Esophagus squamous epithelium (tissue), 5 donors: ENCODE results near the gene RPTOR. TPM values are rescaled to one million over a fixed set of nuclear protein-coding genes. Genes with fewer than 3 reads are reported as not detected.

Source experiments
- DNase-seq: peaks from one replicate; lab custom pipeline; 2025; lab: John Stamatoyannopoulos, UW
- H3K27ac ChIP-seq, 4 donors: fragments of 200-600 bp; sonication (generic); one replicate each; pipeline ENCODE4 v1.5.1; 2016 to 2019; ENCODE audit warnings: mild to moderate bottlenecking in 1 of 4
- H3K27me3 ChIP-seq, 4 donors: fragments of 200-600 bp; sonication (generic); 1 replicate in 3 of 4; 2 replicates in 1 of 4; pipeline versions ENCODE4 v1.5.1 to v1.6.0; 2017 to 2021; ENCODE audit warnings: antibody characterized with exemption in 1 of 4
- H3K36me3 ChIP-seq, 3 donors: fragments of 200-600 bp; sonication (generic); one replicate each; pipeline ENCODE4 v1.5.1; 2016 to 2019
- H3K4me1 ChIP-seq, 3 donors: fragments of 200-600 bp; sonication (generic); one replicate each; pipeline ENCODE4 v1.5.1; 2017 to 2019
- H3K4me3 ChIP-seq, 4 donors: fragments of 200-600 bp; sonication (generic); 1 replicate in 3 of 4; 2 replicates in 1 of 4; pipeline ENCODE4 v1.5.1; 2016 to 2019; ENCODE audit warnings: mild to moderate bottlenecking in 2 of 4, moderate library complexity in 1 of 4
- H3K9me3 ChIP-seq, 3 donors: fragments of 200-600 bp; sonication (generic); one replicate each; pipeline ENCODE4 v1.5.1; 2016 to 2019
- POLR2A ChIP-seq, 4 donors: fragments of 450-650 bp; IDR thresholded peaks; one replicate each; pipeline ENCODE4 v1.6.1; 2017; ENCODE audit warnings: antibody characterized with exemption in 4 of 4, mild to moderate bottlenecking in 4 of 4, moderate library complexity in 3 of 4
- WGBS, 2 donors: methylation state at CpG; one replicate each; pipeline ENCODE4 v1.1.5; 2018; 5-methylcytosine and 5-hydroxymethylcytosine counted together
- intact Hi-C: fragments of 100-400 bp; cut with DNase I; formaldehyde crosslinking; loops from one replicate; pipeline ENCODE4 v1.15.0; 2022
- total RNA-seq, 4 donors: library from RNA; depleted of rRNA; stranded (reverse); fragments of >200 nt; gene quantifications; one replicate each; pipeline ENCODE4 v1.1.0, GENCODE V29; 2016
- TF ChIP-seq, protein P1 (sequence below), 6 experiments: fragments of 450-650 bp in 4 of 6; fragments of 200-600 bp in 2 of 6; sonication (generic) in 2 of 6; IDR thresholded peaks; one replicate each; pipeline ENCODE4 v1.5.1; 2016 to 2019; ENCODE audit warnings: antibody characterized with exemption in 6 of 6, mild to moderate bottlenecking in 4 of 6, moderate library complexity in 4 of 6
- donor health status: DM: yes; HTN: yes; CAD: no.

RPTOR gene
- total RNA-seq, 4 donors from 2014 or later, result 11.7 to 27.8 (median 22.8) TPM

- intact Hi-C loops, result no loop called here
- no peak for DNase-seq
- TF ChIP-seq, protein P1, sequence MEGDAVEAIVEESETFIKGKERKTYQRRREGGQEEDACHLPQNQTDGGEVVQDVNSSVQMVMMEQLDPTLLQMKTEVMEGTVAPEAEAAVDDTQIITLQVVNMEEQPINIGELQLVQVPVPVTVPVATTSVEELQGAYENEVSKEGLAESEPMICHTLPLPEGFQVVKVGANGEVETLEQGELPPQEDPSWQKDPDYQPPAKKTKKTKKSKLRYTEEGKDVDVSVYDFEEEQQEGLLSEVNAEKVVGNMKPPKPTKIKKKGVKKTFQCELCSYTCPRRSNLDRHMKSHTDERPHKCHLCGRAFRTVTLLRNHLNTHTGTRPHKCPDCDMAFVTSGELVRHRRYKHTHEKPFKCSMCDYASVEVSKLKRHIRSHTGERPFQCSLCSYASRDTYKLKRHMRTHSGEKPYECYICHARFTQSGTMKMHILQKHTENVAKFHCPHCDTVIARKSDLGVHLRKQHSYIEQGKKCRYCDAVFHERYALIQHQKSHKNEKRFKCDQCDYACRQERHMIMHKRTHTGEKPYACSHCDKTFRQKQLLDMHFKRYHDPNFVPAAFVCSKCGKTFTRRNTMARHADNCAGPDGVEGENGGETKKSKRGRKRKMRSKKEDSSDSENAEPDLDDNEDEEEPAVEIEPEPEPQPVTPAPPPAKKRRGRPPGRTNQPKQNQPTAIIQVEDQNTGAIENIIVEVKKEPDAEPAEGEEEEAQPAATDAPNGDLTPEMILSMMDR (IDR thresholded peaks at IDR 0.05), result no peak
- TF ChIP-seq POLR2A (IDR thresholded peaks at IDR 0.05), result no peak
- no peaks in the 10 kb centered on the region for H3K27me3 ChIP-seq
- no peak overlapping the region for H3K4me3 ChIP-seq
- H3K9me3 ChIP-seq, result no peaks in the 10 kb centered on the region
- H3K36me3 ChIP-seq, result peaks cover 0 to 16% (median 0%) of the 10 kb centered on the region in 3 donors
- H3K4me1 ChIP-seq, result no peaks in the 10 kb centered on the region
- no peak overlapping the region for H3K27ac ChIP-seq
- WGBS, 2 donors, result 68 to 74% methylated on average over 10 of the region's 10 CpGs
These were observed 273.2 kb downstream of the RPTOR start for GRCh38 chr17:80817861-80818260.

- TF ChIP-seq, protein P1 (IDR thresholded peaks at IDR 0.05), result no peak
- no peak for TF ChIP-seq POLR2A (IDR thresholded peaks at IDR 0.05)
- intact Hi-C loops, result no loop called here
- H3K36me3 ChIP-seq, result peaks cover 0 to 26% (median 4%) of the 10 kb centered on the region in 3 donors
- no peak for DNase-seq
- no peaks in the 10 kb centered on the region for H3K27me3 ChIP-seq
- WGBS, 2 donors, result 68 to 88% methylated on average over 3 to 6 of the region's 9 CpGs
- no peaks in the 10 kb centered on the region for H3K4me1 ChIP-seq
- no peaks in the 10 kb centered on the region for H3K9me3 ChIP-seq
- no peak overlapping the region for H3K27ac ChIP-seq
- H3K4me3 ChIP-seq, result no peak overlapping the region
These were observed 274.2 kb downstream of the RPTOR start for GRCh38 chr17:80818871-80819270.

GRCh38 chr17:80819422-80820164 is 275.0 kb downstream of the RPTOR start:
- Histone ChIP-seq H3K9me3 (no peaks in the 10 kb centered on the region), H3K27ac (no peak overlapping the region), H3K4me3 (no peak overlapping the region), H3K36me3 (peaks cover 0 to 33% (median 4%) of the 10 kb centered on the region in 3 donors), H3K27me3 (no peaks in the 10 kb centered on the region), H3K4me1 (no peaks in the 10 kb centered on the region)
- 59 to 74% methylated on average over 20 of the region's 23 CpGs for WGBS, 2 donors
- intact Hi-C loops, result no loop called here
- DNase-seq, result no peak
- TF ChIP-seq POLR2A (IDR thresholded peaks at IDR 0.05), result no peak
- TF ChIP-seq, protein P1 (IDR thresholded peaks at IDR 0.05), result no peak

GRCh38 chr17:80820331-80820730 is 275.7 kb downstream of the RPTOR start:
- WGBS, 2 donors, result 84 to 94% methylated on average over 7 to 9 of the region's 13 CpGs
- TF ChIP-seq POLR2A (IDR thresholded peaks at IDR 0.05), result no peak
- TF ChIP-seq, protein P1 (IDR thresholded peaks at IDR 0.05), result no peak

DNA sequence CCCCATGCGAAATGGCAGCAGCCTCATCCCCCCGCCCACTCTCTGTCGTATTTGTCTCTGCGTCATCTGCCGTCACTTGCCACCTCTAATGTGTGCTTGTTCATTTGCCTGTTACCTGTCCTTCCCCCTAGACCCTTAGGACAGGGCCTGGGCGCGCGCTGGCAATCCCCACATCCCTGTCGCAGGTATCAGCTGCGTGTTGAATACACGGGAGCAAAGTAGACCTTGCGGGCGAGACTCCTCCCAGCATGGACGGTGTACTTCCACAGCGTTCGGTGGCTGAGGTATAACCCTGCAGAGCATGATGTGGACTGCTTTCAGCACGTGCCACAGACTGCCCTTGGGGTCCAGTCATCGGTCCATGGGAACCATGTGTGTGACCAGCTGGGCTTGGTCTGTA is 276.9 kb downstream of the RPTOR start:
- Histone ChIP-seq H3K27me3 (no peaks in the 10 kb centered on the region), H3K27ac (no peak overlapping the region), H3K4me1 (peaks cover 3 to 7% (median 3%) of the 10 kb centered on the region in 3 donors), H3K9me3 (no peaks in the 10 kb centered on the region), H3K4me3 (no peak overlapping the region), H3K36me3 (peaks cover 0 to 52% (median 4%) of the 10 kb centered on the region in 3 donors)
- 95 to 98% methylated on average over 5 to 7 of the region's 18 CpGs for WGBS, 2 donors
- no peak for DNase-seq
- TF ChIP-seq, protein P1 (IDR thresholded peaks at IDR 0.05), result no peak
- no peak for TF ChIP-seq POLR2A (IDR thresholded peaks at IDR 0.05)
- intact Hi-C loops, result no loop called here

More at GRCh38 chr17:80820331-80820730, 275.7 kb downstream of the RPTOR start:
- Histone ChIP-seq H3K27me3 (no peaks in the 10 kb centered on the region), H3K9me3 (no peaks in the 10 kb centered on the region), H3K4me3 (no peak overlapping the region), H3K4me1 (no peaks in the 10 kb centered on the region), H3K27ac (no peak overlapping the region), H3K36me3 (peaks cover 0 to 40% (median 4%) of the 10 kb centered on the region in 3 donors)
- intact Hi-C loops, result no loop called here
- no peak for DNase-seq
